GM21367 (cell line): ENCODE data around the gene METTL25B.

Source experiments
- ATAC-seq: cut with Tn5 transposase; IDR thresholded peaks from one replicate; pipeline ENCODE4 v1.9.1; 2021; ENCODE audit not compliant: unreplicated experiment

METTL25B gene

GRCh38 chr1:156725683-156726280 lies 2.5 kb upstream of the METTL25B start:
- ATAC-seq = no peak

DNA sequence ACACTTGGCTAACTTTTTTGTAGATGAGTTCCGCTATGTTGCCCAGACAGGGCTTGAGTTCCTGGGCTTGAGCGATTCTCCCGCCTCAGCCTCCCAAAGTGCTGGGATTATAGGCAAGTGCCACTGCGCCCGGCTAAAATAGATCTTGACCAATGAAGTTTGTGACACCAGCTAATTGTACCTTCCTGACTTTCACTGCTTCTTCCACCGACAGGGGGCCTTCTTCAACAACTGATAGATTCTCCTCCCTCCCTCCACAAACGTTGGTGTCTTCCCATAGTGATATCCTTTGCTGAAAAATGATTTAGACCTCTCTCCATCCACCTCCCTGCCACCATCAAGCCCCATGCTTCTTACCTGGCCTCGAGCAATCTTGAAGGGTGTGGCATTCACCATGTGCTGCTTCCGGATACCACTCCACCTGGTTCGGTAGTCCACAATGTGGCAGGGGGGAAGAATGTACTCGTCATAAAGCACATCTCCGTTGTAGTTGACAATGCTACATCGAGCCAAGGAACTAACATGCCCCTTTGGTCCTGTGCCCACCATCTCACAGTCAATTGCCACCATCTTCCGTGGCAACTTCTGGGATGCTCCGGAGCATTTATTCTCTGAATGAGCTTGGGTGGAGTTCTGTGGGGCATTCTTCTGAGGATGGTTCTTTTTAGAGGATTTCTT lies 1.6 kb upstream of the METTL25B start:
- no peak for ATAC-seq

DNA sequence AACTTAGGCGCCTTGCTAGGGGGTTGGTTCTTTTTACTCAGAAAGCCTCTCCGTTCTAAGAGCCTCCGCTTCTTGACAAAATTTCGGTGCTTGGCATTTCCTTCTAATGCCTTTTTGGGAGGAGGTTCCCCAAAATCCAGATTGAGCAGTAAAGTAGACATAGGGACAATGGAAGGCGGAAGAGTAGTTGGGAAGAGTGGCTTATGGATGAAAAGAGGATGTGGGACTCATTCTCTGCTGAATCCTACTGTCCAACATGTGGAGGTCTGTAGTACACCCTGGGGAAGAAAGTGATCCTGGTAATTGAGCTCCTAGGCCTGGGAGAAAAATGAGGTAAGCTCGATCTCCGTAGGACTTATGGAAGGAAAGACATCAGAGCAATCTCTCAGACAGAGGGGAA lies 777 bp upstream of the METTL25B start:
- no peak for ATAC-seq

- peak; percentile 83 for ATAC-seq
Observed at GRCh38 chr1:156728599-156729462, 562 bp downstream of the METTL25B start, which contains the start of gene ISG20L2. Gene ISG20L2, minus strand, starts transcription at chr1:156728766. Its CDS starts 1,114 bp downstream, at chr1:156727652.

DNA sequence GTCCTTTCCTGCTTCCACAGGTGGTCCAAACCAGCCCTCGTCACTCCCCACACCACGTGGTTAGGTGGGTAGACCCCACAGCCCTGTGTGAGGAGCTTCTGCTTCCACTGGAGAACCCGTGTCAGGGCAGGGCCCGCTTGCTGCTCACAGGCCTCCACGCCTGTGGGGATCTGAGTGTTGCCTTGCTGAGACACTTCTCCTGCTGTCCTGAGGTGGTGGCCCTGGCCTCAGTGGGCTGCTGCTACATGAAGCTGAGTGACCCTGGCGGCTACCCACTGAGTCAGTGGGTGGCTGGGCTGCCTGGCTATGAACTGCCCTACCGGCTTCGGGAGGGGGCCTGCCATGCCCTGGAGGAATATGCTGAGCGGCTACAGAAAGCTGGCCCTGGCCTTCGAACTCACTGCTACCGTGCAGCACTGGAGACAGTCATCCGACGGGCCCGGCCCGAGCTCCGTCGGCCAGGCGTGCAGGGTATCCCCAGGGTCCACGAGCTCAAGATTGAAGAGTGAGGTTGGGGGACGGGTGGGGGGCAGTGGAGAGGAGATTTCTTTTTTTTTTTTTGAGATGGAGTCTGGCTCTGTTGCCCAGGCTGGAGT lies 5.8 kb downstream of the METTL25B start:
- ATAC-seq = no peak

DNA sequence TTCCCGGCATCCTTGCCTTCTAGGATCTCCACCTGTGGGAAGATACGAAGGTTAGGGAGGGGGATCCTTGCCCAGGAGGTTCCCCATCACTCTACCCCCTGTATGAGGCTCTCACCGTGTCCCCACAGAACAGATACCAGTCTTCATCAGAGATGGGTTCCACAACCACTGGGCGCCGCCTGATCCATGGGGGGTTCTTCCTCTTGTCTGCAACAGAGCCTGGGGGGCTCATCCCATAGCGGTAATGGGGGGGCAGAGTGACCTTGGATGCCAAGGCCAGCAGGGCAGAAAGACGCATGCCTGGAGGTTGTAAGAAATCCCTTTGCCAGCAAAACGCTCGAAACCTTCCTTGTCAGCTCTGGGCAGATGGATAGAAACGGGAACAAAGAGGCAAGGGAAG lies 10.1 kb downstream of the METTL25B start:
- no peak for ATAC-seq

GRCh38 chr1:156738916-156739315 lies 10.6 kb downstream of the METTL25B start:
- ATAC-seq = no peak

DNA sequence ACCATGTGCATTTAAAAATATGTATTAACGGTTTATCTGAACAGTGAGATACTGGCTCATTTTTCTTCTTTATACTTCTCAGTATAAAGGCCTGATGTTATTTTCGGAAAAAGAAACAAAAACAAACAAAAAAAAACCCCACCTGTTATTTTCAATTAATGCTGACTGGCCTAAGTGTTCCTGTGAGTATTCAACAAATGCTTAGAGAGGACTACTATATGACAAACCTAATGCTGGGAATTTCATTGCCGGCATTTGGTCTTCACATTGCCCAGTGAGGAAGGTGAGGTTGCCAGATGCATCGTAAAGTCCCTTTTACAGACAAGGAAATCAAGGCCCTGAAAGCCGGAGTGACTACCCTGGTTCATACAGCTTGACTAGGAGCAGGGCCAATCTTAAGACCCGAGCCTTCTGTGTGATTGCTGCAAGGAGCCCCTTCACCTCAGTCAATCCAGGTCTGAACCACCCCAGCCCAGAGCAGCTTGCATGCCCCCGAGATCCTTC lies 12.0 kb downstream of the METTL25B start:
- ATAC-seq = no peak

GRCh38 chr1:156740741-156741480 lies 12.6 kb downstream of the METTL25B start, which contains the start of gene MRPL24:
Gene MRPL24, minus strand, starts transcription at chr1:156741088. Its CDS starts 2,384 bp downstream, at chr1:156738704.
- peak; percentile 71 for ATAC-seq

DNA sequence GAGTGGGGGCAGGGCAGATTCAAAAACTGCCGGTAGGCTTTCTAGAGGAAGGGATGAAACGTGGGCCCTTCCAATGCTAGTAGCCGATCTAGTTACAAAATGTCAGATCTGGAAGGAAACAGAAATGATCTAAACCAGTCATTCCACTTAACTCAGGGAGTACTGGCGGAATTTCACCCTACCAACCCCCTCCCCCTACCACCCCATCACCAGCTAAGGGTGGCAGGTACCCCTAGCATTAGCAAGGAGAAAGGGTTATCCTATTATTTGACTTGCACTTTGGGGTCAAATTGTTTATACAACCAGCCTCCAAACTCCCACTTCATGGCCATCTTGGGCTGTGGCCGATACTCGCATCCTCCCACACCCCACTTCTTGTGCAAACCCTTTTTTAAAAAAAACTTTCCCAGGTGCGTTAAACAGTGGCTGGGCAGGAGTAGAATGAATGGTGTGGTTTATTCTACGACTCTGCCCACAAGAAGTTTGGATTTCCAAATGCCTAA lies 13.3 kb downstream of the METTL25B start:
- ATAC-seq = no peak

DNA sequence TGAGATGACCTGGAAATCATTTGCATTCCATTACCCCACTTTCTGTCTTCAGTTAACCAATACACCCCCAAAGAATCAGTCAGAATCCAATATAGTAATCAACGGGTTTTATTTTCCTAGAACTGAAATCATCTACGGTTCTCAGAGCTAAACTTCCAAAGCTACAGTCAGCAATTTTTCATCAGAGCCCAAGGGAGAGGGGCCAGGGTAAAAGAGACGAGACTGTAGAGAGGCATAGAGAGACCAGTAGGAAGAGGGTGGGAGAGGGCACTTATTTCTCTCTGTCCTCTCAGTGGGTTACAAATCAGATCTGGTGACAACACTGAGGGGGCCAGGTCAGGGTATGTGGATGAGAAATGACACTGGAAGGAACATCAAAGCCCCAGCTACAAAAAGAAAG lies 13.7 kb downstream of the METTL25B start:
- no peak for ATAC-seq

- no peak for ATAC-seq
Observed at GRCh38 chr1:156742801-156743200, 14.5 kb downstream of the METTL25B start.

- no peak for ATAC-seq
Observed at GRCh38 chr1:156743367-156744302, 15.4 kb downstream of the METTL25B start.

DNA sequence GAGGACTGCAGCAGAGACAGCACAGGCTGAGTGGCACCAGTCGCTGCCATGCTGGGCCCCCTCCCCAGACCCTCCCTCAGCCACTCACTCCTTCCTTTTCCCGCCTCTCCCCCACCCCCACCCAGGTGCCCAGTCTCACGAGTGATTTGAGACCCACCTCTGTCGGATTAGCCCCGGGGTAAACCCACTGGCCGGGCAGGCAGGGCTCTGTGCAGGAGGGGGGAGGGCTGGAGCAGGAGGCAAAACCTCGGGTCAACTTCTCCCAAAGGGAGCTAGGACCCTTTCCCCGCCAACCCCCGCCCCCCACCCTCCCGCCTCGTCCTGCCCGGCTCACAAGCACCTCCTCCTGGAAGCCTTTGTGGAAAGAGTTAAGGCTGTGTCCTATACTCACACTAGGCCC lies 16.1 kb downstream of the METTL25B start:
- ATAC-seq = no peak

- ATAC-seq = no peak
Observed at GRCh38 chr1:156744786-156745419, 16.6 kb downstream of the METTL25B start.

DNA sequence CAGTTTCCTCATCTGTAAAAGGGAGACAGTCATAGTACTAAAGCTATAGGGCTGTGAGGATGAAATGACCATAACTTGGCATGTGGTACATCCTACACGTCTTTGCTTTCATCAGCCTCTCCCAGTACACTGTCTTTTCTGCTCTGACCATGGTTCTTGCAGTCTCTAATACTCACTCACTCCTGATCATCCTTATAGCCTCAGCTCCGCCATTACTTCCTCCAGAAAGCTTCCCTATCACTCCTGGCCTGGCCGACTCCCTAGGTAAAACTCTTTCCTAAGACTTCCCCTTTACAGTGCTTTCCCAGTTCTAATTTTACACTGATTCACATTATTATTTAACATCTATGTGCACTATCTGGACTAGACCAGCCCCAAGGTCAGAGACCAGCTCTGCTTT lies 17.6 kb downstream of the METTL25B start:
- no peak for ATAC-seq

- no peak for ATAC-seq
Observed at GRCh38 chr1:156746406-156746727, 18.1 kb downstream of the METTL25B start.

- no peak for ATAC-seq
Observed at GRCh38 chr1:156746728-156747631, 18.7 kb downstream of the METTL25B start.
